Ecto neural progenitor cell (in vitro differentiated cells): Measurements from ENCODE around the gene OSBPL9.
"Not testable (repeated sequence)": the region's sequence is repeated elsewhere in the genome, so short reads cannot be mapped to it uniquely, and the experiment has no call there.

Experiments used
- DNase-seq: peaks from one replicate; pipeline ENCODE4 v3.0.0-alpha.2; 2018; ENCODE audit warnings: low spot score

The OSBPL9 gene

GRCh38 chr1:51708911-51709760 lies 92.2 kb downstream of the OSBPL9 start:
- no peak for DNase-seq

- DNase-seq: no peak
These were observed 93.1 kb downstream of the OSBPL9 start for GRCh38 chr1:51709951-51710350.

- DNase-seq: no peak
These were observed 95.7 kb downstream of the OSBPL9 start for GRCh38 chr1:51712590-51712989.

GRCh38 chr1:51714374-51715019 lies 97.6 kb downstream of the OSBPL9 start:
- DNase-seq: no peak

GRCh38 chr1:51715369-51715768 lies 98.5 kb downstream of the OSBPL9 start:
- no peak for DNase-seq

- DNase-seq: no peak
These were observed 99.9 kb downstream of the OSBPL9 start for GRCh38 chr1:51716746-51717145.

- no peak for DNase-seq
These were observed 101.0 kb downstream of the OSBPL9 start for GRCh38 chr1:51717842-51718241.

- DNase-seq: no peak
These were observed 102.3 kb downstream of the OSBPL9 start for GRCh38 chr1:51719146-51719545.

- no peak for DNase-seq
These were observed 107.9 kb downstream of the OSBPL9 start for GRCh38 chr1:51724797-51725196.

- no peak for DNase-seq
These were observed 109.2 kb downstream of the OSBPL9 start for GRCh38 chr1:51726051-51726450.

- no peak for DNase-seq
These were observed 109.8 kb downstream of the OSBPL9 start for GRCh38 chr1:51726544-51727225.

- no peak for DNase-seq
These were observed 110.5 kb downstream of the OSBPL9 start for GRCh38 chr1:51727366-51727765.

- peak; percentile 61 for DNase-seq
These were observed 111.8 kb downstream of the OSBPL9 start for GRCh38 chr1:51728611-51729155.

GRCh38 chr1:51729156-51729823 lies 112.4 kb downstream of the OSBPL9 start:
- DNase-seq: peak; percentile 96

- no peak for DNase-seq
These were observed 113.0 kb downstream of the OSBPL9 start for GRCh38 chr1:51729824-51730301.

- DNase-seq: no peak
These were observed 115.1 kb downstream of the OSBPL9 start for GRCh38 chr1:51731998-51732397.

GRCh38 chr1:51732701-51733425 lies 116.0 kb downstream of the OSBPL9 start:
- no peak for DNase-seq

- DNase-seq: not testable (repeated sequence)
These were observed 116.5 kb downstream of the OSBPL9 start for GRCh38 chr1:51733426-51733774.

- DNase-seq: no peak
These were observed 117.1 kb downstream of the OSBPL9 start for GRCh38 chr1:51733793-51734522.

- DNase-seq: no peak
These were observed 118.2 kb downstream of the OSBPL9 start for GRCh38 chr1:51734896-51735745.
